HEK293T (cell line): ENCODE data around the gene CHAF1A.

Experiments
- ARNT ChIP-seq: fragments of 450-650 bp; IDR thresholded peaks from 2 replicates; pipeline ENCODE4 v1.6.1; 2017; ENCODE audit warnings: mild to moderate bottlenecking
- BHLHE40 ChIP-seq: fragments of 450-650 bp; IDR thresholded peaks from 2 replicates; pipeline ENCODE4 v1.6.1; 2016; ENCODE audit warnings: mild to moderate bottlenecking, moderate library complexity, borderline replicate concordance
- CTBP1 ChIP-seq: fragments of 450-650 bp; IDR thresholded peaks from 2 replicates; pipeline ENCODE4 v1.6.1; 2016; ENCODE audit warnings: borderline replicate concordance
- ELF4 ChIP-seq: fragments of 450-650 bp; IDR thresholded peaks from 2 replicates; pipeline ENCODE4 v1.6.1; 2017; ENCODE audit warnings: antibody characterized with exemption
- FOXA1 ChIP-seq: fragments of 450-650 bp; IDR thresholded peaks from 2 replicates; pipeline ENCODE4 v1.6.1; 2016; ENCODE audit warnings: mild to moderate bottlenecking
- FOXK2 ChIP-seq: fragments of 450-650 bp; IDR thresholded peaks from 2 replicates; pipeline ENCODE4 v1.6.1; 2016; ENCODE audit warnings: mild to moderate bottlenecking
- L3MBTL2 ChIP-seq: fragments of 450-650 bp; conservative IDR thresholded peaks from 2 replicates; pipeline ENCODE4 v1.6.1; 2016; ENCODE audit warnings: mild to moderate bottlenecking
- LEF1 ChIP-seq: fragments of 450-650 bp; IDR thresholded peaks from 2 replicates; pipeline ENCODE4 v1.6.1; 2017; ENCODE audit warnings: mild to moderate bottlenecking, borderline replicate concordance
- NFRKB ChIP-seq: fragments of 450-650 bp; IDR thresholded peaks from 2 replicates; pipeline ENCODE4 v1.6.1; 2016; ENCODE audit warnings: mild to moderate bottlenecking, moderate library complexity
- SP1 ChIP-seq: fragments of 450-650 bp; IDR thresholded peaks from 2 replicates; pipeline ENCODE4 v1.6.1; 2017
- SUZ12 ChIP-seq: fragments of 450-650 bp; IDR thresholded peaks from 2 replicates; pipeline ENCODE4 v1.6.1; 2016; ENCODE audit warnings: mild to moderate bottlenecking
- TARDBP ChIP-seq: fragments of 450-650 bp; IDR thresholded peaks from 2 replicates; pipeline ENCODE4 v1.6.1; 2016
- ZNF384 ChIP-seq: fragments of 450-650 bp; IDR thresholded peaks from 2 replicates; pipeline ENCODE4 v1.6.1; 2016
- TF ChIP-seq, protein P1 (sequence below): fragments of 450-650 bp; IDR thresholded peaks from 2 replicates; pipeline ENCODE4 v1.6.1; 2016

DNA sequence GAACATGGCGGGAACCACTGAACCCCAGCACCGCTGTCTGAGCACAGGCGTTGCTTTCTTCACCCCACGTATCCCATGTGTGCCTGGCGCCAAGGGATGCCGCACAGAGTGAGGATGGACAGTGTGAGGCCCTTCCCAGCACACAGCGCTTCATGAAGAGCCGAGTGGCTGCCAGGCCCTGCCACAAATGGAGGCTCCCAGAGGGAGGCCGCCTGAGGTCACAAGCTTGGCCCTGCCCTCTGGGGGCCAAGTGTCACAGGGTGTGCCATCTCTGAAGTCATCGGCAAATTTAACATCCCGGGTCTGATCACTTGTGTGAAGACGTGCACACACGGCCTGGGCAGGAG, 34.7 kb upstream of the CHAF1A start:
- TF ChIP-seq BHLHE40 (no peak), NFRKB (no peak), SP1 (no peak), FOXK2 (no peak), CTBP1 (no peak), SUZ12 (no peak), ZNF384 (no peak), TARDBP (no peak), LEF1 (no peak), ARNT (no peak), FOXA1 (no peak), ELF4 (no peak), L3MBTL2 (no peak)
- TF ChIP-seq, protein P1, sequence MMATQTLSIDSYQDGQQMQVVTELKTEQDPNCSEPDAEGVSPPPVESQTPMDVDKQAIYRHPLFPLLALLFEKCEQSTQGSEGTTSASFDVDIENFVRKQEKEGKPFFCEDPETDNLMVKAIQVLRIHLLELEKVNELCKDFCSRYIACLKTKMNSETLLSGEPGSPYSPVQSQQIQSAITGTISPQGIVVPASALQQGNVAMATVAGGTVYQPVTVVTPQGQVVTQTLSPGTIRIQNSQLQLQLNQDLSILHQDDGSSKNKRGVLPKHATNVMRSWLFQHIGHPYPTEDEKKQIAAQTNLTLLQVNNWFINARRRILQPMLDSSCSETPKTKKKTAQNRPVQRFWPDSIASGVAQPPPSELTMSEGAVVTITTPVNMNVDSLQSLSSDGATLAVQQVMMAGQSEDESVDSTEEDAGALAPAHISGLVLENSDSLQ = no peak
